ENCODE measurements around the gene TMEM203. TPM values are rescaled to one million over a fixed set of nuclear protein-coding genes. Genes with fewer than 3 reads are reported as not detected.

TMEM203 gene
- total and polyA plus RNA-seq, 2 of the 13 experiments (the other 11 are each of a cell fraction or from before 2014, with no cell fraction given): 23.4 to 36.7 TPM

GRCh38 chr9:137223078-137223970 is 17.9 kb upstream of the TMEM203 start (continued):
- TF ChIP-seq ZNF318 (CRISPR knock-in tag; IDR thresholded peaks at IDR 0.05) (no peak), BCL3 (CRISPR knock-in tag; IDR thresholded peaks at IDR 0.05) (no peak; the same call in 1 of the 2 replicates), ZBTB25 (CRISPR knock-in tag; IDR thresholded peaks at IDR 0.05) (peak; percentile 37; the same call in 1 of the 2 replicates), ZNF839 (CRISPR knock-in tag; IDR thresholded peaks at IDR 0.05; ENCODE audit: borderline replicate concordance) (no peak), ZNF205 (CRISPR knock-in tag; IDR thresholded peaks at IDR 0.05) (no peak), PAWR (CRISPR knock-in tag; IDR thresholded peaks at IDR 0.05; ENCODE audit: borderline replicate concordance) (no peak), TARDBP (CRISPR knock-in tag; IDR thresholded peaks at IDR 0.05) (no peak), ADNP (CRISPR knock-in tag; IDR thresholded peaks at IDR 0.05) (no peak), NONO (IDR thresholded peaks at IDR 0.05) (no peak), NONO (CRISPR knock-in tag; conservative IDR thresholded peaks at IDR 0.05) (peak; percentile 42), ZBTB39 (CRISPR knock-in tag; IDR thresholded peaks at IDR 0.05) (no peak), ZNF784 (CRISPR knock-in tag; IDR thresholded peaks at IDR 0.05; ENCODE audit: borderline replicate concordance) (no peak), ARNT2 (CRISPR knock-in tag; IDR thresholded peaks at IDR 0.05; ENCODE audit: low read depth) (no peak; the same call in 1 of the 2 replicates), ATF7-NPFF (CRISPR knock-in tag; IDR thresholded peaks at IDR 0.05; ENCODE audit: low read depth) (peak; percentile 56; the same call in 1 of the 2 replicates)
